C4-2B (cell line): ENCODE data around the gene FUT9.

Experiments
- H3K27ac ChIP-seq: fragments of 450-650 bp; 2 replicates; pipeline ENCODE4 v1.5.1; 2017
- CTCF ChIP-seq: fragments of 450-650 bp; conservative IDR thresholded peaks from 2 replicates; pipeline ENCODE4 v1.5.1; 2017; ENCODE audit warnings: mild to moderate bottlenecking
- ZFX ChIP-seq: fragments of 450-650 bp; IDR thresholded peaks from 2 replicates; pipeline ENCODE4 v1.6.1; 2017

FUT9 gene

GRCh38 chr6:96065213-96065612 lies 49.4 kb downstream of the FUT9 start:
- TF ChIP-seq ZFX (no peak), CTCF (no peak)
- no peak overlapping the region for H3K27ac ChIP-seq

- no peak overlapping the region for H3K27ac ChIP-seq
- TF ChIP-seq CTCF (no peak), ZFX (no peak)
Observed at GRCh38 chr6:96066376-96066775, 50.6 kb downstream of the FUT9 start.

- no peak overlapping the region for H3K27ac ChIP-seq
- no peak for TF ChIP-seq ZFX
- TF ChIP-seq CTCF: no peak
Observed at GRCh38 chr6:96073555-96073954, 57.8 kb downstream of the FUT9 start.

GRCh38 chr6:96074006-96074405 lies 58.2 kb downstream of the FUT9 start:
- H3K27ac ChIP-seq: no peak overlapping the region
- TF ChIP-seq ZFX: no peak
- no peak for TF ChIP-seq CTCF

- H3K27ac ChIP-seq: no peak overlapping the region
- TF ChIP-seq CTCF: no peak
- no peak for TF ChIP-seq ZFX
Observed at GRCh38 chr6:96075826-96076225, 60.1 kb downstream of the FUT9 start.

- TF ChIP-seq ZFX: no peak
- no peak for TF ChIP-seq CTCF
- no peak overlapping the region for H3K27ac ChIP-seq
Observed at GRCh38 chr6:96086745-96087144, 71.0 kb downstream of the FUT9 start.

- no peak overlapping the region for H3K27ac ChIP-seq
- TF ChIP-seq CTCF (peak; percentile 72), ZFX (no peak)
Observed at GRCh38 chr6:96089173-96089572, 73.4 kb downstream of the FUT9 start.
